Measurements from ENCODE around the gene USP53.
"Not testable (repeated sequence)": the region's sequence is repeated elsewhere in the genome, so short reads cannot be mapped to it uniquely, and the experiment has no call there.

The USP53 gene

DNA sequence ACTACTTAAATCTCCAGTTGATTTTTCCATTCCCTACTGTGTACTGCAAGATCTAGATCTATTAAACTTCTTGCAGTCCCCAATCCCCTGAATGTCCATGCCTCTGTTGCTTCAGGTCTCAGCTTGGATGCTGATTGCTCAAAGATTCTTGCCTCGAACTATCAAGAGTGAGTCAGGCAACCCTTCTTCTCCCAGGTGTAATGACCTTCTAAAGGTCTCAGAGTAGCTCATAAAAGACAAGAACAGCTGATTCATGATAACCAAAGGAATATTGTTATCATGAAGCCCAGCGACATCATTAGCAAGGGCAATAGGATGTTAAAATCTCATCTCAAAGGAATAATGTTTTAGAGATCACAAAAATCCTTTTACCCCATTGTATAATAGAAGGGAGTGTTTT lies 116.2 kb downstream of the USP53 start:
- no peak for DNase-seq

DNA sequence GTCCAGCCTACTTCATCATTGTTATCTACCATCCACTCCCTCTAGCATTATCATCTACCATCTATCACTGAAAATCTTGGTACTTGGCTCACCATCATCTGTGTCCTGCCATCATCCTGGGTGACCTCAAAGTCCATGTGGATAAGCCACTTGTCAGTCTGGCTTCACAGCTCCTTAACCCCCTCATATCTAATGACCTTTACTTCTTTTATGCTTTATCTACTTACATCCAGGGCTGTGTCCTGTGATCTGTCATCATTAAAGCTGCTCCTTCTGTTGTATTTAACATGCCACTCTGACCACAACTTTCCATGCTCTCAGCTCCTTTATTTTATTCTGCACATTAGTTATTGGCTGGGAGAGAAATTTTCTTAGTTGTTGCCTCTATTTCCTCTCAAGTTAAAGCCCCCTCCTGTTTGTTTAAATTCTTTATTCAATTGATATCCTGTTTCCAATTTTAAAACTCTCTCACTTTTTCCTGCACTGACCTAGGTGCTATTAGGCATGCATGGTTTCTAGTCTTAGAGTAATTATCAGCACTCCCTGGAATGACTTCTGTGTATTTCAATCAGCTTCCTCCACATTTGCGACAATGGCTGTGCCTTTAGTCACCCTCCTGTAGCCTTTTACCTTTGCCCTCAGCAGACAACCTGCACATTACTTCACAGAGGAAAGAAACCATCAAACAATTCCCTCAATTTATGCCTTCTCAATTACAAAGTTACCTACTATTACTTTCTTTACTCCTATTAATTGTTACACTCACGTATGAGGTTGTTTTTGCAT lies 117.5 kb downstream of the USP53 start:
- no peak for DNase-seq

DNA sequence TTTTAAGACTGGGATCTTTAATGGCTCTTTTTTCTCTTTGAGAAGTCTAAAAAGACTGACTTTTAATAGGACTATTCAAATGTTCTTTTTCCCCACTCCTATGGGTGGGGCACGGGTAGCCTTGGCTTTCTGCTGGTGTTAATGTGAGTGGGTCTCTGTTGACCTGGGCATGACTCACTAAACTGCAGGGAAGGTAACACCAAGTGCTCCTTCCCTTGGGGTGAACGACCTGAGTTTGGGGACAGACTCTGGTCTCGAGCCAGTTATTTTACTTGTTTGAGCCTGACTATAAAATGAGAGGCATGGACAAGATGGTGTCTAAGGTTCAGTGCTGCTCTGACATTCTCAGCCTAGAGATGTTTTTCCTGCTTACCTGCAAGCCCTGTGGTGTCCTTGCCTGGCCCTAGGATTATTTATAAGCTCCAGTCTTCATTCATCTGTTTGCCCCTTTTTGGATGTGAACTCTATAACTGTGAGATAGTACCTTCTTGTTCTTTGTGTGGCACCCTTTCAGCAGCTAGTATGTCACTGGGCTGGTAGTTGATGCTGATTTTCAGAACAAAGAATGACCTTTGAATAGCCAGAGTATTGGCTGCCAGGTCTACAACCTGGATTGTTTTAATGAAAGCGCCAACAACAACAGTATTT lies 123.9 kb downstream of the USP53 start:
- DNase-seq, result not testable (repeated sequence)

DNA sequence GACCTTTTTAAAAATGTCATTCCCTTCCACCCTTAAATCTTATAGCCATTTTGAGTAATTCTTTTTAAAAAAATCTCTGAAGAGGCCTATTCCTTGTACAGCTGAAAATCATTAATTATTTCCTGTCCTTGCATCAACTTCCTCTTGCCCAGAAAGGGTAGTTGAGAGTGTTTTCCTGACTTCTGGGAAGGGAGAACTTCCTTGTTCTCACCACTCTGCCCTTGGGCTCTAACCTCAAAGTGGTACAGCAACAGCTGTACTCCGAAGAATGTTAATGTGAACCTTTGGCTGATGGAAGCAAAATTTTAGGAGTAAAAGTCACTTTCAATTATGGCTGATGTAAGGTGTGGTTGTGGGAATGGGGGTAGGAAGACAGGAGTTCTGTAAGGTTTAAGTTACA lies 124.5 kb downstream of the USP53 start:
- DNase-seq, result no peak

DNA sequence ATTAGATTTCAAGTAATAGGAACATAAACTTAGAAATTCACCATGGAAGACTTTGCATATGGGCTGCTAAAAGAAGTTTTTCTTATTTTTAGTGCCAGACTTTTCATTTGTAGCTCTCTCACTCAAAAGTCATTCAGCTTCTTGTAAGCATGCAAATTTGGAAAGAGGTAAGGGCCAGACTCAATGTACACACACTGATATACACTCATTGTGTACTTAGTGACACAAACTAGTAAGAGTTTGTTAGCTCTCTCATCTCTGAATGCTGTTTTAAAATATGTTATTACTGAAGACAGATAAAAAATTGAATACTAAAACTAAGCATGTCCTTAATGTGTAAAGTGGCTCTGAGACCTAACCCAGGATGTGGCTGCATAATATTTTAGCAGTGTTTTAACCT lies 127.4 kb downstream of the USP53 start:
- not testable (repeated sequence) for DNase-seq

DNA sequence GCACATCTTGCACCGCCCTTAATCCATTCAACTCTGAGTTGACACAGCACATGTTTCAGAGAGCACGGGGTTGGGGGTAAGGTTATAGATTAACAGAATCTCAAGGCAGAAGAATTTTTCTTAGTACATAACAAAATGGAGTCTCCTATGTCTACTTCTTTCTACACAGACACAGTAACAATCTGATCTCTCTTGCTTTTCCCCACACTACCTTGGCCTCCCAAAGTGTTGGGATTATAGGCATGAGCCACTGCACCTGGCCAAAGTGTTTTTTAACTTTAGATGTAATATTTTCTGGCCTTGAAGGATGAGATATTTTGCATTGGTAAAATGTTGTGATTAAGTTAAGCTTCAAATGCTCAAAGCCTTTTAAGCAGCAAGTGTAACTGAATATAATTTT lies 130.8 kb downstream of the USP53 start:
- DNase-seq, result not testable (repeated sequence)

Data from NCI-H1092 treated with DMSO at 0.1 percent for 48 hours (cell line).